ENCODE measurements around the gene SPACDR.
A peak's percentile ranks its signal among the peaks of the same experiment; 100 is the strongest.

DNA sequence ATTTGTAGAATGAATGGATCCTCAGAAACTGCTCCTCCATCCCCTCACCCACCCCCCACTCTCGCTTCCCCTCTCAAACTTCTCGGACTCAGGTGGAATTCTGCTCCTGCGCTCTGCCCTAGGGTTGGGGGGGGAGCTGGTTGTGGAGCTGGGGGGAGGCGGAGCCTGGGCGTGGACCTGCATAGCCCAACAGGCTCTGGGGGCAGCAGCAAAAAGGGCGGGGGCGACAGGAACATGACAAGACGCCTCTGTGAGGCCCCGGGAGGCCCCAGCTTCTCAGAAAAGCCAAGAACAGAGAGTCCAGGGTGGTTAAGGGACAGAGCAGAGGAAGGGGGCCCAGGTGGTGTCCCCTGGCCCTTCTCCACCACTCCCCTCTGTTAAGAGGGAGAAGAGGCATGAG lies 11.5 kb upstream of the SPACDR start:
- TF ChIP-seq, protein P1, sequence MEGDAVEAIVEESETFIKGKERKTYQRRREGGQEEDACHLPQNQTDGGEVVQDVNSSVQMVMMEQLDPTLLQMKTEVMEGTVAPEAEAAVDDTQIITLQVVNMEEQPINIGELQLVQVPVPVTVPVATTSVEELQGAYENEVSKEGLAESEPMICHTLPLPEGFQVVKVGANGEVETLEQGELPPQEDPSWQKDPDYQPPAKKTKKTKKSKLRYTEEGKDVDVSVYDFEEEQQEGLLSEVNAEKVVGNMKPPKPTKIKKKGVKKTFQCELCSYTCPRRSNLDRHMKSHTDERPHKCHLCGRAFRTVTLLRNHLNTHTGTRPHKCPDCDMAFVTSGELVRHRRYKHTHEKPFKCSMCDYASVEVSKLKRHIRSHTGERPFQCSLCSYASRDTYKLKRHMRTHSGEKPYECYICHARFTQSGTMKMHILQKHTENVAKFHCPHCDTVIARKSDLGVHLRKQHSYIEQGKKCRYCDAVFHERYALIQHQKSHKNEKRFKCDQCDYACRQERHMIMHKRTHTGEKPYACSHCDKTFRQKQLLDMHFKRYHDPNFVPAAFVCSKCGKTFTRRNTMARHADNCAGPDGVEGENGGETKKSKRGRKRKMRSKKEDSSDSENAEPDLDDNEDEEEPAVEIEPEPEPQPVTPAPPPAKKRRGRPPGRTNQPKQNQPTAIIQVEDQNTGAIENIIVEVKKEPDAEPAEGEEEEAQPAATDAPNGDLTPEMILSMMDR (IDR thresholded peaks at IDR 0.05): no peak
- TF ChIP-seq POLR2A (IDR thresholded peaks at IDR 0.05): peak in 1 of 2 donors; percentile 64
- peak in 1 of 2 donors; percentile 75 for TF ChIP-seq EP300 (IDR thresholded peaks at IDR 0.05)

Data from tibial nerve (tissue), 4 donors.